GM13976 (cell line): ENCODE results near the gene FAM222B.

Experiments
- DNase-seq: peaks from one replicate; pipeline ENCODE4 v3.0.0; 2012; ENCODE audit warnings: low spot score
- CTCF ChIP-seq: IDR thresholded peaks from 2 replicates; pipeline ENCODE4 v1.5.1; 2012; ENCODE audit warnings: borderline replicate concordance, mild to moderate bottlenecking; ENCODE audit not compliant: insufficient read depth; ENCODE audit errors: extremely low read depth, missing control alignments, control extremely low read depth
- in situ Hi-C: fragments of 300-500 bp; cut with MboI; formaldehyde crosslinking; loops from one replicate; pipeline ENCODE4 v1.12.0; 2022; ENCODE audit warnings: low sequenced_read_pairs, mixed read lengths, inconsistent platforms; ENCODE audit not compliant: unreplicated experiment

Gene FAM222B

GRCh38 chr17:28728364-28729200 is 114.0 kb downstream of the FAM222B start, which contains the start of gene NEK8:
Gene NEK8 (plus strand): TSS chr17:28728788. CDS start chr17:28728814, 26 bp downstream.
- in situ Hi-C loops: loop anchor here (25.0 kb wide), 1 partner anchor 384 kb away; no protein-coding TSS in a partner anchor
- TF ChIP-seq CTCF: no peak
- DNase-seq: peak; percentile 89

GRCh38 chr17:28726627-28727491 is 115.7 kb downstream of the FAM222B start:
- peak; percentile 99 for TF ChIP-seq CTCF
- in situ Hi-C loops: loop anchor here (25.0 kb wide), 1 partner anchor 385 kb away; no protein-coding TSS in a partner anchor
- DNase-seq: peak; percentile 87

GRCh38 chr17:28726226-28726626 is 116.4 kb downstream of the FAM222B start, which contains the start of gene TLCD1:
Gene TLCD1 (minus strand): TSS chr17:28726233. CDS start chr17:28726097, 136 bp downstream.
- in situ Hi-C loops: loop anchor here (25.0 kb wide), 1 partner anchor 386 kb away; no protein-coding TSS in a partner anchor
- peak; percentile 86 for DNase-seq
- no peak for TF ChIP-seq CTCF

GRCh38 chr17:28725660-28726225 is 116.8 kb downstream of the FAM222B start:
- in situ Hi-C loops: loop anchor here (25.0 kb wide), 1 partner anchor 387 kb away; no protein-coding TSS in a partner anchor
- DNase-seq: no peak
- TF ChIP-seq CTCF: no peak

GRCh38 chr17:28725166-28725659 is 117.4 kb downstream of the FAM222B start:
- no peak for DNase-seq
- in situ Hi-C loops: loop anchor here (25.0 kb wide), 1 partner anchor 387 kb away; no protein-coding TSS in a partner anchor
- peak; percentile 3 for TF ChIP-seq CTCF
